Upper lobe of left lung (tissue), 6 donors: ENCODE data around the gene MRNIP. TPM values are rescaled to one million over a fixed set of nuclear protein-coding genes. Genes with fewer than 3 reads are reported as not detected.

Experiments used
- ATAC-seq, 2 donors: fragments of 200-7000 bp; cut with Tn5 transposase; one replicate each; pipeline ENCODE4 v1.9.1; 2022; ENCODE audit warnings: mild to moderate bottlenecking in 2 of 2, moderate library complexity in 2 of 2; ENCODE audit not compliant: low FRiP score in 2 of 2
- DNase-seq, 2 donors: peaks; one replicate each; pipeline ENCODE4 v3.0.0-alpha.2; 2019 to 2020
- H3K27ac ChIP-seq, 4 donors: fragments of 200-600 bp; sonication (generic); one replicate each; pipeline ENCODE4 v1.5.1; 2016 to 2019
- H3K27me3 ChIP-seq, 4 donors: fragments of 200-600 bp; sonication (generic); one replicate each; pipeline ENCODE4 v1.5.1; 2017 to 2019
- H3K36me3 ChIP-seq, 4 donors: fragments of 200-600 bp; sonication (generic); one replicate each; pipeline ENCODE4 v1.5.1; 2016 to 2019
- H3K4me1 ChIP-seq, 4 donors: fragments of 200-600 bp; sonication (generic); one replicate each; pipeline ENCODE4 v1.5.1; 2018 to 2019
- H3K4me3 ChIP-seq, 4 donors: fragments of 200-600 bp; sonication (generic); one replicate each; pipeline ENCODE4 v1.5.1; 2017 to 2019; ENCODE audit warnings: mild to moderate bottlenecking in 2 of 4, moderate library complexity in 1 of 4
- H3K9me3 ChIP-seq, 4 donors: fragments of 200-600 bp; sonication (generic); one replicate each; pipeline ENCODE4 v1.5.1; 2018 to 2019
- EP300 ChIP-seq, 4 donors: sonication (generic); formaldehyde crosslinking; IDR thresholded peaks; one replicate each; pipeline ENCODE4 v1.5.1; 2017; ENCODE audit warnings: antibody characterized with exemption in 4 of 4, control low read depth in 2 of 4
- POLR2A ChIP-seq, 4 donors: fragments of 450-650 bp; IDR thresholded peaks; one replicate each; pipeline ENCODE4 v1.5.1; 2016 to 2017; ENCODE audit warnings: antibody characterized with exemption in 4 of 4, mild to moderate bottlenecking in 2 of 4
- POLR2AphosphoS5 ChIP-seq, 2 donors: sonication (generic); formaldehyde crosslinking; IDR thresholded peaks; one replicate each; pipeline ENCODE4 v1.5.1; 2017; ENCODE audit warnings: antibody characterized with exemption in 2 of 2
- WGBS, 2 donors: methylation state at CpG; one replicate each; pipeline ENCODE4 v1.1.5; 2017 to 2018; 5-methylcytosine and 5-hydroxymethylcytosine counted together
- total RNA-seq, 6 donors: library from RNA; depleted of rRNA in 4 of 6; stranded (reverse); fragments of >200 nt in 4 of 6; gene quantifications; one replicate each; pipeline versions ENCODE4 v1.1.0 to v1.2.1, GENCODE V29; 2016 to 2021
- TF ChIP-seq, protein P1 (sequence below), 6 experiments: fragments of 450-650 bp in 4 of 6; fragments of 200-600 bp in 2 of 6; sonication (generic) in 2 of 6; IDR thresholded peaks; one replicate each; pipeline ENCODE4 v1.5.1; 2016 to 2019; ENCODE audit warnings: antibody characterized with exemption in 6 of 6
- donor health status: DM: no; HTN: no; CAD: no; lungs with moderate emphysema.
- donor health status: DM: no; HTN: yes; CAD: no; lungs with severe emphysema.

MRNIP gene
- total RNA-seq, 6 donors from 2014 or later, result 20.7 to 142 (median 33.2) TPM

DNA sequence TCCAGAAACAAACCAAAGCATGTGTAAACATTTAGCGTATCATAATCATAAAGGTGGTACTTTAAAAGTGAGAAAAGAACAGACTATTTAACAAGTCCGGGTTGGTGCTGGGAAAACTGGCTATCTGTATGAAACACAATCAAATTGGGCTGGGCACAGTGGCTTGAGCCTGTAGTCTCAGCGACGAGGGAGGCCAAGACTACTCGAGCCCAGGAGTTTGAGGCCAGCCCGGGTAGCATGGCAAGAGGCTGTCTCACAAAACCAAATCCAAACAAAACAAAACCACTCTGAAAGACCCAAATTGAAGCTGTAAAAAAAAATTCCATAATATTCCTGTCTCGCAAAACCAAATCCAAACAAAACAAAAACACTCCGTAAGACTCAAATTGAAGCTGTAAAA is 4.3 kb downstream of the MRNIP start:
- no peaks in the 10 kb centered on the region for H3K9me3 ChIP-seq
- H3K27me3 ChIP-seq, result no peaks in the 10 kb centered on the region
- peaks cover 4 to 15% (median 6%) of the 10 kb centered on the region in 4 donors for H3K4me1 ChIP-seq
- no peak overlapping the region for H3K4me3 ChIP-seq
- no peak for DNase-seq
- 84 to 87% methylated on average over 8 of the region's 8 CpGs for WGBS, 2 donors
- ATAC-seq, result no peak
- H3K36me3 ChIP-seq, result peaks cover 8 to 39% (median 25%) of the 10 kb centered on the region in 4 donors
- no peak overlapping the region for H3K27ac ChIP-seq
- TF ChIP-seq POLR2AphosphoS5 (IDR thresholded peaks at IDR 0.05) (no peak), EP300 (IDR thresholded peaks at IDR 0.05) (no peak), POLR2A (IDR thresholded peaks at IDR 0.05) (no peak)
- TF ChIP-seq, protein P1, sequence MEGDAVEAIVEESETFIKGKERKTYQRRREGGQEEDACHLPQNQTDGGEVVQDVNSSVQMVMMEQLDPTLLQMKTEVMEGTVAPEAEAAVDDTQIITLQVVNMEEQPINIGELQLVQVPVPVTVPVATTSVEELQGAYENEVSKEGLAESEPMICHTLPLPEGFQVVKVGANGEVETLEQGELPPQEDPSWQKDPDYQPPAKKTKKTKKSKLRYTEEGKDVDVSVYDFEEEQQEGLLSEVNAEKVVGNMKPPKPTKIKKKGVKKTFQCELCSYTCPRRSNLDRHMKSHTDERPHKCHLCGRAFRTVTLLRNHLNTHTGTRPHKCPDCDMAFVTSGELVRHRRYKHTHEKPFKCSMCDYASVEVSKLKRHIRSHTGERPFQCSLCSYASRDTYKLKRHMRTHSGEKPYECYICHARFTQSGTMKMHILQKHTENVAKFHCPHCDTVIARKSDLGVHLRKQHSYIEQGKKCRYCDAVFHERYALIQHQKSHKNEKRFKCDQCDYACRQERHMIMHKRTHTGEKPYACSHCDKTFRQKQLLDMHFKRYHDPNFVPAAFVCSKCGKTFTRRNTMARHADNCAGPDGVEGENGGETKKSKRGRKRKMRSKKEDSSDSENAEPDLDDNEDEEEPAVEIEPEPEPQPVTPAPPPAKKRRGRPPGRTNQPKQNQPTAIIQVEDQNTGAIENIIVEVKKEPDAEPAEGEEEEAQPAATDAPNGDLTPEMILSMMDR (IDR thresholded peaks at IDR 0.05), result no peak

DNA sequence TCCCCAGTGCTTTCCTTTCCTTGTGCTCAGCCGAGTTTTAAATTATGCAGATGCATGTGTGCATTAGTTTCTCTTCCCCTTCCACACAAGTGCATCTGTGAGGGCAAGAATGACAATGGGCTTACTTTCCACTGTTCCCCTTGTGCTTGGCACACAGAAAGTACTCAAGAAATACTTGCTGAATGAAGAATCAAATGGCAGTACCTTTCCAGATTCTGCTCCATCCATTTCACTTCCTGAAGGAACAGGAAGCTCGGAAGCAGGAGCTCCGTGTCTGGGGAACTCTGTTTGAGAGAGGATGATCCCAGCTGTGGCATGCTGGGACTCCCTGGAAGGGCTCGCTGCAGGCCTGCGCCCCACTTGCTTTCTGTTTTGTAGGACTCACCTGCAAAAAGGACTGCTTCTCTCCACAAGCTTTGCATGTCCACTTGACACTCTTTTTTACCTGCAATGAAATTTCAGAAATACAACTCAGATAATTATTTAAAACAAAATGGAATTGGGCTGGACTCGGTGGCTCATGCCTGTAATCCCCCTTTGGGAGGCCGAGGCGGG is 5.5 kb downstream of the MRNIP start:
- 85 to 88% methylated on average over 8 of the region's 8 CpGs for WGBS, 2 donors
- H3K27me3 ChIP-seq, result no peaks in the 10 kb centered on the region
- H3K9me3 ChIP-seq, result no peaks in the 10 kb centered on the region
- TF ChIP-seq, protein P1 (IDR thresholded peaks at IDR 0.05), result no peak
- TF ChIP-seq POLR2A (IDR thresholded peaks at IDR 0.05), result no peak
- no peak for TF ChIP-seq EP300 (IDR thresholded peaks at IDR 0.05)
- no peak for TF ChIP-seq POLR2AphosphoS5 (IDR thresholded peaks at IDR 0.05)
- H3K36me3 ChIP-seq, result peaks cover 8 to 52% (median 31%) of the 10 kb centered on the region in 4 donors
- H3K27ac ChIP-seq, result no peak overlapping the region
- DNase-seq, result no peak
- H3K4me1 ChIP-seq, result peaks cover 3 to 11% (median 5%) of the 10 kb centered on the region in 4 donors
- no peak for ATAC-seq
- no peak overlapping the region for H3K4me3 ChIP-seq

DNA sequence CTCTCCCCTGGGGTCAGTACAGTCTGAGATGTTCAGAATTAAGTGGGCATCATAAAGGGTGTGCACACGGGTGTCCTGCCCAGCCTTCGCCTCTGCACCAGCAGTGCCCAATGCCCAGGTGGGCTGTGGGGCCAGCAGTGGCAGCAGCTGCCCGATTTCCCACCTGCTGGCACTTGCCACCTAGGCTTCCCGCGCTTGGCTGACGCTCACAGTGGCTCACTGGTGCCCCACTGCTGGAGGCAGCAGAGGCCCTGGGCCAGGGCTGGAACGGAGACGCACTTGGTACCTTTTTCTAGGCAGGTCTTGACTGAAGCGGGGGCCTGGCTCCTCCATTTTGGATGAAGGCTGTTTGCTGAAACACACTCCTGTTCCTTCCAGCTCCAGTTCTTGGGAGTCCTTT is 17.0 kb downstream of the MRNIP start:
- Histone ChIP-seq H3K4me1 (peaks cover under 1 to 11% (median 6%) of the 10 kb centered on the region in 4 donors), H3K9me3 (no peaks in the 10 kb centered on the region), H3K27ac (no peak overlapping the region), H3K4me3 (no peak overlapping the region), H3K27me3 (no peaks in the 10 kb centered on the region), H3K36me3 (peaks cover 15 to 68% (median 31%) of the 10 kb centered on the region in 4 donors)
- TF ChIP-seq, protein P1 (IDR thresholded peaks at IDR 0.05), result no peak
- TF ChIP-seq POLR2AphosphoS5 (IDR thresholded peaks at IDR 0.05) (no peak), EP300 (IDR thresholded peaks at IDR 0.05) (no peak)
- no peak for ATAC-seq
- peak in 1 of 2 donors; percentile 56 for DNase-seq
- WGBS, 2 donors, result 98 to 100% methylated on average over 5 to 9 of the region's 9 CpGs

DNA sequence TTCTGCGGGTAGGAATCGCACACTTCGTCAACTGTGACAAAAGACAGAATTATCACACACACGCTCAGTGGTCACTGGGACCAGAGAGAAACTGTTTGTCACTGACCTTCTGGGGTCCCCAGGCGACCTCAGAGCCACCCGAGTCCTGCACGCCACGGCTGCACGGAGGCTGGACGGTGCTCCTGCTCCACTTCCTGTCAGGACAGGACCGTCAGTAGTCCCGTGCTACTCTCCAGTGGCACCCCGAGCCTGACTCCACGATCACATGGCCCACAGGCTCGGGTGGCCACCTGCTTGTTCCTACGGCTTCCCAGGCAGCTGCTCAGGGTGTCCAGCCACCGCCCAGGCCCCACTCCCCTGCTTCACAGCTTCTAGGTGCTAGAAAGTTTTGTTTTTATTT is 17.9 kb downstream of the MRNIP start:
- Histone ChIP-seq H3K4me1 (peaks cover 4 to 19% (median 12%) of the 10 kb centered on the region in 4 donors), H3K27me3 (no peaks in the 10 kb centered on the region), H3K9me3 (no peaks in the 10 kb centered on the region), H3K27ac (no peak overlapping the region), H3K36me3 (peaks cover 23 to 69% (median 38%) of the 10 kb centered on the region in 4 donors), H3K4me3 (no peak overlapping the region)
- ATAC-seq (no peak), DNase-seq (peak in 1 of 2 donors; percentile 62)
- whole genome bisulfite sequencing, 2 donors, result 95% methylated on average over 11 to 17 of the region's 17 CpGs
- no peak for TF ChIP-seq POLR2AphosphoS5 (IDR thresholded peaks at IDR 0.05)
- TF ChIP-seq POLR2A (IDR thresholded peaks at IDR 0.05), result no peak
- TF ChIP-seq, protein P1 (IDR thresholded peaks at IDR 0.05), result no peak
- TF ChIP-seq EP300 (IDR thresholded peaks at IDR 0.05), result no peak

DNA sequence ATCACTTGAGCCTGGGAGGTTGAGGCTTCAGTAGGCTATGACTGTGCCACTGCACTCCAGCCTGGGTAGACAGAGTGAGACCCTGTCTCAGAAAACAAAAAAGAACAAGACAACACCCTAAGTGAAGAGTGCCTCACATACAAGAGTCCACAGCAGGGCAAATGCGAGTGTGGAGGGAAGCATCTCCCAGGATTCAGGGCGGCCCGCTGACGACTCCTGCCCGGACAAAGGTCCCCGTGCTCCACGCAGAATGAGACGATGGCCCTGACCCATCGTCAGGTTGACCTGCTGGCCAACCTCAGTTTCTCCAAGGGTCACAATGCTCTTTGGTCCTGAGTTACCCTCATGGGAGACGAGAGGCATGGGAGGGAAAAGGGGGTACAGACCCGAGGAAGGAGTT is 18.3 kb downstream of the MRNIP start:
- no peak for TF ChIP-seq POLR2AphosphoS5 (IDR thresholded peaks at IDR 0.05)
- TF ChIP-seq, protein P1 (IDR thresholded peaks at IDR 0.05), result no peak
- TF ChIP-seq EP300 (IDR thresholded peaks at IDR 0.05), result no peak
- no peak for TF ChIP-seq POLR2A (IDR thresholded peaks at IDR 0.05)
- Histone ChIP-seq H3K4me1 (peaks cover 4 to 19% (median 12%) of the 10 kb centered on the region in 4 donors), H3K9me3 (no peaks in the 10 kb centered on the region), H3K27me3 (no peaks in the 10 kb centered on the region), H3K36me3 (peaks cover 26 to 72% (median 43%) of the 10 kb centered on the region in 4 donors), H3K27ac (no peak overlapping the region), H3K4me3 (no peak overlapping the region)
- 95 to 97% methylated on average over 11 of the region's 11 CpGs for WGBS, 2 donors
- ATAC-seq (no peak), DNase-seq (no peak)
